ENCODE measurements around the gene C11orf68.

- TF ChIP-seq CTCF (IDR thresholded peaks at IDR 0.05) (no peak), POLR2A (IDR thresholded peaks at IDR 0.05) (no peak)
These were observed 50.7 kb downstream of the C11orf68 start for GRCh38 chr11:65868076-65868667.

Measured in uterus (tissue), 2 donors.